K562 (cell line): ENCODE measurements around the gene ZNF382.

Experiments used
- CBFB ChIP-seq: sonication (generic); formaldehyde crosslinking; IDR thresholded peaks from 2 replicates; pipeline ENCODE4 v1.4.0; 2020; ENCODE audit warnings: mild to moderate bottlenecking, missing genetic modification reagents
- CC2D1A ChIP-seq: fragments of 450-650 bp; IDR thresholded peaks from 2 replicates; pipeline ENCODE4 v1.6.1; 2017; ENCODE audit warnings: mild to moderate bottlenecking
- CTBP1 ChIP-seq: fragments of 450-650 bp; IDR thresholded peaks from 2 replicates; pipeline ENCODE4 v1.6.1; 2016; ENCODE audit warnings: borderline replicate concordance
- CTCF ChIP-seq, 3 experiments: IDR thresholded peaks in 2 of 3; conservative IDR thresholded peaks in 1 of 3; 2 replicates each; pipeline ENCODE4 v1.5.1; 2011 to 2012; ENCODE audit warnings: low read length in 3 of 3, mild to moderate bottlenecking in 3 of 3, control low read depth in 2 of 3, improper control_type of control experiment in 1 of 3, inconsistent platforms in 1 of 3, low read depth in 1 of 3, mixed read lengths in 1 of 3, moderate library complexity in 1 of 3; ENCODE audit not compliant: insufficient read depth in 2 of 3
- ETV6 ChIP-seq, 3 experiments: fragments of 150-350 bp in 1 of 3; sonication (generic) in 1 of 3; formaldehyde crosslinking in 1 of 3; IDR thresholded peaks; 2 replicates each; pipeline versions ENCODE4 v1.6.1 to v1.8.0; 2014 to 2022; ENCODE audit warnings: borderline replicate concordance in 2 of 3, low read depth in 2 of 3, antibody characterized with exemption in 1 of 3, low read length in 1 of 3, mild to moderate bottlenecking in 1 of 3, missing genetic modification reagents in 1 of 3
- HDAC1 ChIP-seq, 2 experiments: fragments of 450-650 bp; IDR thresholded peaks; 2 replicates each; pipeline ENCODE4 v1.6.1; 2016 to 2017; ENCODE audit warnings: inconsistent platforms in 1 of 2, mild to moderate bottlenecking in 1 of 2, moderate library complexity in 1 of 2
- HNRNPK ChIP-seq: fragments of 200-400 bp; formaldehyde crosslinking; IDR thresholded peaks from one replicate; pipeline ENCODE4 v1.6.1; 2018; ENCODE audit warnings: mild to moderate bottlenecking, low read depth, low read length; ENCODE audit not compliant: poor library complexity, severe bottlenecking
- L3MBTL2 ChIP-seq: fragments of 450-650 bp; IDR thresholded peaks from 2 replicates; pipeline ENCODE4 v1.6.1; 2016; ENCODE audit warnings: mild to moderate bottlenecking, moderate library complexity
- POLR2A ChIP-seq: fragments of 450-650 bp; conservative IDR thresholded peaks from 2 replicates; pipeline ENCODE4 v1.6.1; 2016
- REST ChIP-seq, 2 experiments: fragments of 450-650 bp; formaldehyde crosslinking in 1 of 2; IDR thresholded peaks; 2 replicates each; pipeline versions ENCODE4 v1.4.0 to v1.6.1; 2014 to 2020; ENCODE audit warnings: mild to moderate bottlenecking in 2 of 2, borderline replicate concordance in 1 of 2, low read depth in 1 of 2
- ZBED1 ChIP-seq: IDR thresholded peaks from 2 replicates; pipeline ENCODE4 v1.6.1; 2014
- ZNF407 ChIP-seq: fragments of 450-650 bp; IDR thresholded peaks from 2 replicates; pipeline ENCODE4 v1.6.1; 2016; ENCODE audit warnings: low read depth

- TF ChIP-seq HNRNPK (no peak), CTBP1 (no peak), CTCF (IDR thresholded peaks at IDR 0.05 in 2 of 3, conservative IDR thresholded peaks at IDR 0.05 in 1 of 3; ENCODE audit: insufficient read depth in 2 of 3, low read depth in 1 of 3, low read length in 3 of 3) (no peak), ZNF407 (no peak), L3MBTL2 (no peak), CC2D1A (no peak), ETV6 (IDR thresholded peaks at IDR 0.05; ENCODE audit: borderline replicate concordance in 1 of 2, low read depth in 2 of 2, low read length in 1 of 2) (no peak), ETV6 (CRISPR knock-in tag; IDR thresholded peaks at IDR 0.05; ENCODE audit: borderline replicate concordance) (no peak), REST (IDR thresholded peaks at IDR 0.05; ENCODE audit: borderline replicate concordance) (no peak), REST (CRISPR knock-in tag; IDR thresholded peaks at IDR 0.05; ENCODE audit: low read depth) (no peak), ZBED1 (no peak), HDAC1 (IDR thresholded peaks at IDR 0.05) (no peak), POLR2A (no peak), CBFB (no peak)
Measured at GRCh38 chr19:36638862-36639510, 33.9 kb downstream of the ZNF382 start.
